ENCODE measurements around the gene SPATA9. TPM values are rescaled to one million over a fixed set of nuclear protein-coding genes. Genes with fewer than 3 reads are reported as not detected.

SPATA9 gene
- total and polyA plus RNA-seq, 12 donors, result 0.13 to 0.59 TPM; not detected in 10

DNA sequence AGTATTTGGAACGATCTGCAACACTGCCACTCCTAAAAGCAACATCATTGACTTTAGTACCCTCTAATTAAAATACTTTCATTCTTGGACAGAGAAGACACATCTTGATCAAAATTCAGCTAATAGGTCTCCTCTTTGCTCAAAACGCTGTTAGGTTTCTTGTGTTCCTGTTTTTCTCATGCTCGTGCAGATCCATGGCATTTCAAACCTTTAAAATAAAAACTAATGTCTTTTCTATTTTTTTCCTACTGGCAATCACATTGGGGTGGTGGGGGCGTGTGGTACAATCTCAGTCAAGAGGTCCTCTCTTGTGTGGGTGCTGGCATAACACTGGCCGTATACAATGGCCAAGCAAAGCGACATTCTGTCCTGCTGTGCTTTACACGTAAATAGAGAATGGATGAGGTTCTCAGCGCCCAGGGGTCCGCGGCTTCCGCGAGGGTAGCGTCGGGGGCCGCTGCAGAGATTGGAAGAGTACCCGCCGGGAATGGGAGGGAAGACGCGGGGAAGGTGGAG lies 63.2 kb downstream of the SPATA9 start:
- intact Hi-C loops (cut with DNase I), result no loop called here
- Histone ChIP-seq H3K4me1 (peaks cover 0 to 35% (median 20%) of the 10 kb centered on the region in 9 donors), H3K27me3 (peaks cover 0 to 11% (median 0%) of the 10 kb centered on the region in 7 donors), H3K9me3 (no peaks in the 10 kb centered on the region), H3K36me3 (no peaks in the 10 kb centered on the region), H3K27ac (no peak overlapping the region), H3K4me3 (peak overlapping the region; percentile 47 to 68 (median 59))
- WGBS, 2 donors, result 13 to 14% methylated on average over 19 of the region's 19 CpGs
- ATAC-seq (peak in 5 of 8 donors; percentile 13 to 43 (median 22)), DNase-seq (no peak)
- TF ChIP-seq, protein P1, sequence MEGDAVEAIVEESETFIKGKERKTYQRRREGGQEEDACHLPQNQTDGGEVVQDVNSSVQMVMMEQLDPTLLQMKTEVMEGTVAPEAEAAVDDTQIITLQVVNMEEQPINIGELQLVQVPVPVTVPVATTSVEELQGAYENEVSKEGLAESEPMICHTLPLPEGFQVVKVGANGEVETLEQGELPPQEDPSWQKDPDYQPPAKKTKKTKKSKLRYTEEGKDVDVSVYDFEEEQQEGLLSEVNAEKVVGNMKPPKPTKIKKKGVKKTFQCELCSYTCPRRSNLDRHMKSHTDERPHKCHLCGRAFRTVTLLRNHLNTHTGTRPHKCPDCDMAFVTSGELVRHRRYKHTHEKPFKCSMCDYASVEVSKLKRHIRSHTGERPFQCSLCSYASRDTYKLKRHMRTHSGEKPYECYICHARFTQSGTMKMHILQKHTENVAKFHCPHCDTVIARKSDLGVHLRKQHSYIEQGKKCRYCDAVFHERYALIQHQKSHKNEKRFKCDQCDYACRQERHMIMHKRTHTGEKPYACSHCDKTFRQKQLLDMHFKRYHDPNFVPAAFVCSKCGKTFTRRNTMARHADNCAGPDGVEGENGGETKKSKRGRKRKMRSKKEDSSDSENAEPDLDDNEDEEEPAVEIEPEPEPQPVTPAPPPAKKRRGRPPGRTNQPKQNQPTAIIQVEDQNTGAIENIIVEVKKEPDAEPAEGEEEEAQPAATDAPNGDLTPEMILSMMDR (IDR thresholded peaks at IDR 0.05), result no peak

DNA sequence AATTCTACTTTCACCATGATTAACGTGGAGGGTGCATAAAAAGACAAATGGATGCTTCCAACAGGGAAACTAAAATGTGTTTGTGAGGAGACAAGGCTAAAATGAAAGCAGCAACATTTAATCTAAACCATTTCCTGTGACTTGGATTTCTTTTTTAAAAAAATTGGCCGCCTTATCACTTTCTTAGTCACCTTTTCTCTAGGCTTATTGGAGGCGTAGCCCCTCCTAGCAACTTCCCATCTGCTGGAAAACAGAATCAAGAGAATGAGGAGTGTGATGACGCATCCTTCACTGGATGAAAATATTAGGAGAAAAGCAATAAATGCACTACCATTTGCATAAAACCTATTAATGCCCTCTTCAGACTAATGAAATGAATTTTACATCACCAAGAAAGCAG lies 63.7 kb downstream of the SPATA9 start:
- TF ChIP-seq, protein P1 (IDR thresholded peaks at IDR 0.05), result no peak
- H3K4me3 ChIP-seq, result peak overlapping the region in 4 of 10 donors; percentile 59 to 68 (median 60)
- 77 to 85% methylated on average over 4 of the region's 4 CpGs for WGBS, 2 donors

DNA sequence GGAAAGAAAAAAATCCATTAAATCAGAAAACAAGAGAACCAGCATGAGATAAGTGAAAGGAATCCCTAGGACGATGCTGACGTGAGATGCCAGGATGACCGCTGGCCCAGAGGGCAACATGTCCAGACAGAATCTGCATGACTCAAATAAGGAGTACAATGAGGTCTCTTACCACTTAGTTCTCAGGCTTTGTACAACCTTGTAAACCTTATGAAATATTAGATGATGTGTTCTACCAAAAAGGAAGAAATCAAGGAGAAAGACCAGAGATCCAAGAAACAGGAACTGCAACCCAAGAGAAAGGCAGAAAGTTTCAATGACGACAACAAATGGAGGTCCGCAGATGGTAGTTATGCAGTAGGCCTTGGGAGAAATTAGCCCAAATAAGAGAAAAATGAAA lies 65.7 kb downstream of the SPATA9 start:
- 85 to 94% methylated on average over 5 of the region's 5 CpGs for WGBS, 2 donors
- no peaks in the 10 kb centered on the region for H3K36me3 ChIP-seq
- H3K4me1 ChIP-seq, result peaks cover 0 to 26% (median 20%) of the 10 kb centered on the region in 9 donors
- no peak for DNase-seq
- no peak overlapping the region for H3K4me3 ChIP-seq
- no peak for ATAC-seq
- H3K27me3 ChIP-seq, result peaks cover 0 to 11% (median 0%) of the 10 kb centered on the region in 7 donors
- H3K27ac ChIP-seq, result no peak overlapping the region
- H3K9me3 ChIP-seq, result peaks cover 0 to 17% (median 0%) of the 10 kb centered on the region in 11 donors
- TF ChIP-seq, protein P1 (IDR thresholded peaks at IDR 0.05), result no peak
- intact Hi-C loops (cut with DNase I), result no loop called here

More for the DNA sequence above, 63.7 kb downstream of the SPATA9 start:
- H3K9me3 ChIP-seq, result peaks cover 0 to under 1% (median 0%) of the 10 kb centered on the region in 11 donors
- H3K36me3 ChIP-seq, result no peaks in the 10 kb centered on the region
- H3K27me3 ChIP-seq, result peaks cover 0 to 11% (median 0%) of the 10 kb centered on the region in 7 donors
- intact Hi-C loops (cut with DNase I), result no loop called here
- DNase-seq, result no peak
- no peak overlapping the region for H3K27ac ChIP-seq
- H3K4me1 ChIP-seq, result peaks cover 0 to 35% (median 20%) of the 10 kb centered on the region in 9 donors
- ATAC-seq, result no peak

DNA sequence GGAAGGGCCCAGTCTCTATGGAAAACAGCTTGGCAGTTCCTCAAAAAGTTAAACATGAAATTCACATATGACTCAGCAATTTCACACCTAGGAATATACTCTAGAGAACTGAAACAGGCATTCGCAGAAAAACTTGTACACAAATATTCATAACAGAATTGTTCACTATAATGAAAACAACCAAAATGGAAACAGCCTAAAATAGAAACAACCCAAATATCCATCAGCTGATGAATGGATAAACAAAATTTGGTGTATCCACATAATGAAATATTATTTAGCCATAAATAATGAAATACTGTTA lies 67.7 kb downstream of the SPATA9 start:
- Histone ChIP-seq H3K9me3 (peaks cover 0 to 17% (median 0%) of the 10 kb centered on the region in 11 donors), H3K36me3 (no peaks in the 10 kb centered on the region), H3K4me3 (no peak overlapping the region), H3K27me3 (peaks cover 0 to 9% (median 0%) of the 10 kb centered on the region in 7 donors), H3K27ac (no peak overlapping the region), H3K4me1 (peaks cover 0 to 13% (median 11%) of the 10 kb centered on the region in 9 donors)
- DNase-seq, result no peak
- intact Hi-C loops (cut with DNase I), result no loop called here
- TF ChIP-seq, protein P1 (IDR thresholded peaks at IDR 0.05), result no peak
- no peak for ATAC-seq
- 87 to 88% methylated on average over 1 of the region's 1 CpG for WGBS, 2 donors
